Hepatocyte (in vitro differentiated cells): ENCODE data around the gene FGFBP3.

Experiments
- EZH2 ChIP-seq: fragments of 200-600 bp; sonication (generic); IDR thresholded peaks from 2 replicates; pipeline ENCODE4 v1.6.1; 2016; ENCODE audit warnings: antibody characterized with exemption, mild to moderate bottlenecking, borderline replicate concordance
- EZH2phosphoT487 ChIP-seq: fragments of 200-600 bp; sonication (generic); IDR thresholded peaks from one replicate; pipeline ENCODE4 v1.6.1; 2018; ENCODE audit warnings: antibody characterized with exemption, mild to moderate bottlenecking, low read depth, moderate library complexity; ENCODE audit not compliant: unreplicated experiment, severe bottlenecking
- TF ChIP-seq, protein P1 (sequence below): fragments of 200-600 bp; sonication (generic); IDR thresholded peaks from 2 replicates; pipeline ENCODE4 v1.5.1; 2016; ENCODE audit warnings: antibody characterized with exemption, mild to moderate bottlenecking; ENCODE audit not compliant: poor library complexity

DNA sequence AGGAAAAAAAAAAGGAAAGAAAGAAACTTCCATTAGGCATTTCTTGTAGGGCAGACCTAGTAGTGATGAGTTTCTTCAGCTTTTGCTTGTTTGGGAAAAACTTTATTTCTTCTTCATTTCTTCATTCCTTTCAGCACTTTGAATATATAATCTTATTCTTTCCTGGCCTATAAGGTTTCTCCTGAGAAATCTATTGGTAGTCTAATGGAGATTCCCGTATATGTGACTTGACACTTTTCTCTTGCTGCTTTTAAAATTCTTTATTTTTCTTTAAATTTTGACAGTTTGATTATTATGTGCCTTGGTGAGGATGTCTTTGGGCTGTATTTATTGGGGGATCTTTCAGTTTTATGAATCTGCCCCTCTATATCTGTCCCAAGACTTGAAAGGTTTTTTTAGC is 10.4 kb upstream of the FGFBP3 start:
- TF ChIP-seq, protein P1, sequence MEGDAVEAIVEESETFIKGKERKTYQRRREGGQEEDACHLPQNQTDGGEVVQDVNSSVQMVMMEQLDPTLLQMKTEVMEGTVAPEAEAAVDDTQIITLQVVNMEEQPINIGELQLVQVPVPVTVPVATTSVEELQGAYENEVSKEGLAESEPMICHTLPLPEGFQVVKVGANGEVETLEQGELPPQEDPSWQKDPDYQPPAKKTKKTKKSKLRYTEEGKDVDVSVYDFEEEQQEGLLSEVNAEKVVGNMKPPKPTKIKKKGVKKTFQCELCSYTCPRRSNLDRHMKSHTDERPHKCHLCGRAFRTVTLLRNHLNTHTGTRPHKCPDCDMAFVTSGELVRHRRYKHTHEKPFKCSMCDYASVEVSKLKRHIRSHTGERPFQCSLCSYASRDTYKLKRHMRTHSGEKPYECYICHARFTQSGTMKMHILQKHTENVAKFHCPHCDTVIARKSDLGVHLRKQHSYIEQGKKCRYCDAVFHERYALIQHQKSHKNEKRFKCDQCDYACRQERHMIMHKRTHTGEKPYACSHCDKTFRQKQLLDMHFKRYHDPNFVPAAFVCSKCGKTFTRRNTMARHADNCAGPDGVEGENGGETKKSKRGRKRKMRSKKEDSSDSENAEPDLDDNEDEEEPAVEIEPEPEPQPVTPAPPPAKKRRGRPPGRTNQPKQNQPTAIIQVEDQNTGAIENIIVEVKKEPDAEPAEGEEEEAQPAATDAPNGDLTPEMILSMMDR, result no peak
- TF ChIP-seq EZH2, result no peak
- TF ChIP-seq EZH2phosphoT487, result no peak
